ENCODE results near the gene MTMR1. TPM values are rescaled to one million over a fixed set of nuclear protein-coding genes. Genes with fewer than 3 reads are reported as not detected.

Gene MTMR1
- total RNA-seq, 1 experiment from 2014 or later, result 25.4 TPM

- intact Hi-C loops (cut with micrococcal nuclease; ENCODE audit: unreplicated experiment), result loop anchor here (1.0 kb wide), 1 partner anchor 237 kb away; no protein-coding TSS in a partner anchor
- CTCF ChIA-PET, result no interaction called here
These were observed 73.8 kb downstream of the MTMR1 start for GRCh38 chrX:150767045-150767395.

GRCh38 chrX:150767475-150768131 lies 74.4 kb downstream of the MTMR1 start:
- Mint-ChIP-seq H3K9me3 (ENCODE audit: unreplicated experiment) (no peaks in the 10 kb centered on the region), H3K27ac (ENCODE audit: unreplicated experiment) (no peak overlapping the region), H3K4me3 (ENCODE audit: unreplicated experiment) (no peak overlapping the region), H3K27me3 (ENCODE audit: insufficient read depth, unreplicated experiment) (no peaks in the 10 kb centered on the region), H3K4me1 (ENCODE audit: low read depth, unreplicated experiment) (no peaks in the 10 kb centered on the region), H3K36me3 (ENCODE audit: insufficient read depth, unreplicated experiment) (peaks cover 11% of the 10 kb centered on the region)
- Histone ChIP-seq H3K4me1 (no peaks in the 10 kb centered on the region), H3K9me3 (no peaks in the 10 kb centered on the region), H3K36me3 (ENCODE audit: control insufficient read depth, insufficient read depth, low read length) (no peaks in the 10 kb centered on the region), H3K27me3 (replicated peaks; ENCODE audit: control insufficient read depth, insufficient read depth, low read length) (no peaks in the 10 kb centered on the region), H3K4me3 (ENCODE audit: low read depth, low read length) (no peak overlapping the region)
- intact Hi-C loops (cut with micrococcal nuclease; ENCODE audit: unreplicated experiment), result loop anchor here (1.0 kb wide), 1 partner anchor 237 kb away; no protein-coding TSS in a partner anchor
- POLR2A ChIA-PET, result no interaction called here
- DNase-seq, result no peak
- CTCF ChIA-PET, result no interaction called here
- no peak for TF ChIP-seq CTCF (IDR thresholded peaks at IDR 0.05; ENCODE audit: insufficient read depth in 1 of 2, low read depth in 1 of 2, low read length in 1 of 2, severe bottlenecking in 1 of 2, unreplicated experiment in 1 of 2)
- no TSS peak for BruUV-seq (replicated peaks)

More at GRCh38 chrX:150767045-150767395, 73.8 kb downstream of the MTMR1 start:
- H3K4me3 Mint-ChIP-seq (ENCODE audit: unreplicated experiment), result no peak overlapping the region
- Histone ChIP-seq H3K9me3 (no peaks in the 10 kb centered on the region), H3K36me3 (ENCODE audit: control insufficient read depth, insufficient read depth, low read length) (no peaks in the 10 kb centered on the region), H3K4me3 (ENCODE audit: low read depth, low read length) (no peak overlapping the region), H3K4me1 (no peaks in the 10 kb centered on the region), H3K27me3 (replicated peaks; ENCODE audit: control insufficient read depth, insufficient read depth, low read length) (no peaks in the 10 kb centered on the region)
- no peaks in the 10 kb centered on the region for H3K27me3 Mint-ChIP-seq (ENCODE audit: insufficient read depth, unreplicated experiment)
- no peak for TF ChIP-seq CTCF (IDR thresholded peaks at IDR 0.05; ENCODE audit: insufficient read depth in 1 of 2, low read depth in 1 of 2, low read length in 1 of 2, severe bottlenecking in 1 of 2, unreplicated experiment in 1 of 2)
- no peaks in the 10 kb centered on the region for H3K9me3 Mint-ChIP-seq (ENCODE audit: unreplicated experiment)
- no peak overlapping the region for H3K27ac Mint-ChIP-seq (ENCODE audit: unreplicated experiment)
- H3K4me1 Mint-ChIP-seq (ENCODE audit: low read depth, unreplicated experiment), result no peaks in the 10 kb centered on the region
- peaks cover 14% of the 10 kb centered on the region for H3K36me3 Mint-ChIP-seq (ENCODE audit: insufficient read depth, unreplicated experiment)
- DNase-seq, result no peak
- POLR2A ChIA-PET, result no interaction called here
- no TSS peak for BruUV-seq (replicated peaks)

- POLR2A ChIA-PET, result no interaction called here
- Mint-ChIP-seq H3K4me1 (ENCODE audit: low read depth, unreplicated experiment) (no peaks in the 10 kb centered on the region), H3K27me3 (ENCODE audit: insufficient read depth, unreplicated experiment) (no peaks in the 10 kb centered on the region), H3K4me3 (ENCODE audit: unreplicated experiment) (no peak overlapping the region), H3K9me3 (ENCODE audit: unreplicated experiment) (no peaks in the 10 kb centered on the region), H3K27ac (ENCODE audit: unreplicated experiment) (no peak overlapping the region), H3K36me3 (ENCODE audit: insufficient read depth, unreplicated experiment) (peaks cover 9% of the 10 kb centered on the region)
- intact Hi-C loops (cut with micrococcal nuclease; ENCODE audit: unreplicated experiment), result no loop called here
- CTCF ChIA-PET, result no interaction called here
- H3K4me3 ChIP-seq (ENCODE audit: low read depth, low read length), result no peak overlapping the region
- BruUV-seq (replicated peaks), result no TSS peak
- H3K27me3 ChIP-seq (replicated peaks; ENCODE audit: control insufficient read depth, insufficient read depth, low read length), result no peaks in the 10 kb centered on the region
- TF ChIP-seq CTCF (IDR thresholded peaks at IDR 0.05; ENCODE audit: insufficient read depth in 1 of 2, low read depth in 1 of 2, low read length in 1 of 2, severe bottlenecking in 1 of 2, unreplicated experiment in 1 of 2), result no peak
- no peaks in the 10 kb centered on the region for H3K36me3 ChIP-seq (ENCODE audit: control insufficient read depth, insufficient read depth, low read length)
- no peaks in the 10 kb centered on the region for H3K9me3 ChIP-seq
- no peaks in the 10 kb centered on the region for H3K4me1 ChIP-seq
- no peak for DNase-seq
These were observed 74.9 kb downstream of the MTMR1 start for GRCh38 chrX:150768132-150768485.
